Measurements from ENCODE around the gene DHX15. TPM values are rescaled to one million over a fixed set of nuclear protein-coding genes. Genes with fewer than 3 reads are reported as not detected.

DHX15 gene
- total RNA-seq = 48.0 TPM
- long read RNA-seq, transcript DHX15-201 (14 exons, 2,994 nt) = major isoform, 96 of 112 reads
- long read RNA-seq, partial matches to known transcripts = 10 of 112 reads
- long read RNA-seq, other reads (novel, unspliced or antisense) = 6 of 112 reads

DNA sequence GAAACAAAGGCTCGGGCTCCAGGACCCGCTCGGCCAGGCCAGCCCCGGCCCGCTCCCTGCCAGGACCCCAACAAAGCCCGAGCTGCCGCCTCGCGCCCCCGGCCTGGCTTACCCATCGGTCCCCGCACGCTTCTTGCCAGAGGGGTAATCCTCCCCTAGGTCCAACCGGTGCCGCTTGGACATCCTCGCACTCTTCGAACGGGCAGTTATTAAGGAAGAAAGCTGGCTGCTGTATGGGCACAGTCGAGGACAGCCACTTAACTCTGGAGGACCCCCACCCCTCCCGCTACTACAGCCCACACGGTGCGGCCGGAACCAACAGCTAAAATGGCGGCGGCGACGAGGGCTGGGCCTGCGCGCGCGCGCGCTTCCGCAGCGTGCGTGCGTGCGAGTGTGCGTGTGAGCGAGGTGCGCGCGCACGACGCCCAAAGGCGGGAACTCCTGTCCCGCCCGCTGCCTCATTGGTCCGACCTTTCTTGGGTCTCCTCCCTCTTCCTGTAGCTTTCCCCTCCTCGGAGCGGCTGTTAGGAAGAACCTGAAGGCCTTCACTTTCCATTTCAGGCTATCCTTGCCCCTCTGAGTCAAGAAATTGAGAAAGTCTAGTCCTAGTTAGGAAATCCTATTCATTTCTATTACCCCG, at the start of gene DHX15:
TSS of gene DHX15 (minus strand) at position 344 of the 640 bp plus-strand sequence. CDS start at position 183, 161 bp downstream.
- intact Hi-C loops (cut with DNase I) = no loop called here
- peak; percentile 98 for DNase-seq
- peak; percentile 97 for ATAC-seq (ENCODE audit: poor library complexity)

DNA sequence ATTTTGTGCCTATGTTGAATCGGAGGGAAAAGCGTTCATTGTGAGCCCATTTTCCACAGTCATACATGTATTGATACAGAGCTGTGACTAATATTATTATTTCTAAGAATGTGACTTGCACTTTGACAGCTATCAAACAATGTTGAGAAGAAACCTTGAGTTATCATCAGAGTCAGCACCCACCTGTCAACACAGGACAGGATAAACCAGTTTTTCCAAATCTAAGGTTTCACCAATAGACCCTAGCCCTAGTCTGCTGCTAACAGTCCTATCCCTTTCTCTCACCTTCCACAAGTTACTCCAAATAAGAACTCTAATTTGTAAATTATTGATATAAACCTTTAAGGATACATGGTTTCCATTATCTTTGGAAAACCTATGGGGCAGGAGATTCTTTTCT, 47.7 kb upstream of the DHX15 start:
- ATAC-seq (ENCODE audit: poor library complexity) (no peak), DNase-seq (no peak)
- intact Hi-C loops (cut with DNase I) = no loop called here

DNA sequence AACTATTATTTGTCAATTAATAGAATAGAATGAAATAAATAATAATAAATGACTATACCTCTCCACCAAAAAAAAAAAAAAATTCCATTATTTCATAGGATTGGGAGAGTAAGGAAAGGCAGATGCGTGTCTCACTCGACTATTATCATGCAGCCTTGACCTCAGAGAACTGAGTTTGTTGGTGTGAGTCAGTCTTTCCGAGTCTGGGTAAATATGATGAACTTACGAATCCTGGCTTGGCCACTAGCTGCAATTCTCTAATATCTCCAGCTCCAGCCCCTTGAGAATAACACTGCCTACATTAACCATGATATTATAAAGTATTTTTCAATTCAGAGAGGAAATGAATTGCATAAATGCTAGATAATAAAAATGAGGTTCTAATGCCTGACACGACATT, 46.6 kb upstream of the DHX15 start:
- intact Hi-C loops (cut with DNase I) = no loop called here
- ATAC-seq (ENCODE audit: poor library complexity) = peak; percentile 66
- DNase-seq = no peak

DNA sequence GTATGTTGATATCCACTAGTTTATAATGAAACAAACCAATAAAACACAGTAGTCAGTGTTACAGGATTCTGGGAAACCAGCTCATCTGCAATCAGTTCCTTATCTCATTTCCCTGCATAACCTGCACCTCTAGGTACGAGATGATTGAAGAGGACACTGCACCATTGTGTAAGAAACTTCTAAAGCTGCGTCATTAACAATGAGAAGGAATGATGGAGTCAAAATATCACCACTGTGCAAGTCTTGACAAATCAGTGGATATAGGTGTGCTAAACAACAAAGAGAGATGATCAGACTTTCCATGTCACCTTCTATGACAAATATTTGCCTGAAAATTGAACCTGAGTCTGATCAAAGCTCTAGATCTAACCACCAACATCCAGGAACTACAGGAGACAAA, 40.7 kb upstream of the DHX15 start:
- ATAC-seq (ENCODE audit: poor library complexity) (no peak), DNase-seq (no peak)
- intact Hi-C loops (cut with DNase I) = no loop called here

DNA sequence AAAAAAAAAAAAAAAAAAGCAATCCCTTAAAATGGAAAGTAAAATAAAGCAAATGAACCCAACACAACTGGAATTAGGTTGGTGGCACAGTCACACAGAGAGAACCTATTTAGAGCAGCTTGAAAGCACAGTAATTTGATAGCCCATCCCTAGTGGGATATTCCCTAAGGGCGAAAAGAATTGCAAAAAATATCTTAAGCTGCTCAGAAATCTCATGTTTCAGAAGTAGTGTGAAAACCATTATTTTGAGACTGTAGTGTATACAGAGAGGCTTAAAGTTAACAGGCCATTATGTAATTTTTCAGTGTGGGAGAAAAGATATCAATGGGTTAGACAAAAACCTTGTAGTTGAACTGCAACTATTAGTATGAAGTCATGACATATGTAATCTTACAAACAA, 40.0 kb upstream of the DHX15 start:
- ATAC-seq (ENCODE audit: poor library complexity) = no peak
- no peak for DNase-seq
- intact Hi-C loops (cut with DNase I) = no loop called here

DNA sequence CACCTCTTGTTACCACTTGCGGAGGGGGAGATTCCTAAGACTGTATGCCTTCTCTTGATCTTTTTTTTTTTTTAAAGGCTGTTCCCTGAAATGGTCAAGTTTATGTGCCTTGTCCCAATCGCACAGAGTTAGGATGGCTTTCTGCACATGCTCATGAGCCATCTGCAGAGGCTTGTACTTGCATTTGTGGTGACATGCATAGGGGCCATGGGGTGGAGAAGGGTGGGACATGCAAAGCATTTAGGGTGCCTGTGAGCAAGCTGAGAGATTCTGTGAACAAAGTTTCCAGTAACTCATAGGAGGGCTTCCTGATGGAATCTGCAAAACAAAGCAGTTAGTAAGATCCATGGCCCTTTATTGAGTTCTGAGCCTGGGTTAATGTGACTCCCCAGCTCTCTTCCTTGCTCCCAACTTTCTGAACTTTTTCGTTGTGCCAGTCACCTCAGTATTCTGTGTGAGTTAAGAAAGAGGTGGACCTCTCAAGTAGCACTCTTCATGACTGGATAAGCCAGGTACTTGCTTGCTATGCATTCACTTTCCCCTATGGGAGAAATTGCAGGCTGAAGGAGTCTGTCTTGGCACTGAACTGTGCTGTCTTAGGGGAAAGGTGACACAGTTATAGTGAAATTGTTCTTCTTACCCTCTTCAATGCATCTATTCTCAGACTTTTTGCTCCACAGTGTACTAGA, 37.9 kb upstream of the DHX15 start:
- intact Hi-C loops (cut with DNase I) = no loop called here
- DNase-seq (no peak), ATAC-seq (ENCODE audit: poor library complexity) (no peak)

DNA sequence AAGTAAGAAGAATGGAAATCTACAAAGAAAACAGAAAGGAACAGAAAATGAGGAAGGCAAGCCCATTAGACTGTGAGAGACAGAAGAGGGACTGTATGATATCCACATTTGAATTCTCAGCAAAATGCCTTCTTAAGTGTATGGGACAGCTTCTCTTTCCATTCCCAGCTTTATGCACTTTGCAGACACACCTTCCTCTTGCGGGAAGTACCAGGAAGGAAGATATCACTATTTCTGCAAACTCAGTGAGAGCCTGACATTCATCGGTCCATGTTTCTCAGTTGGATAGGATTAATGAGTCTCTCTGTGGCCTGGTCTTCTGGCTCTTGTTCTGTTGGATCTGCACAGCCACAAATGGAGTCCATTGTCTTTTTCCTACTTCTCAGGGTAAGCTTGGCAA, 31.6 kb upstream of the DHX15 start:
- ATAC-seq (ENCODE audit: poor library complexity) (no peak), DNase-seq (no peak)
- intact Hi-C loops (cut with DNase I) = no loop called here

DNA sequence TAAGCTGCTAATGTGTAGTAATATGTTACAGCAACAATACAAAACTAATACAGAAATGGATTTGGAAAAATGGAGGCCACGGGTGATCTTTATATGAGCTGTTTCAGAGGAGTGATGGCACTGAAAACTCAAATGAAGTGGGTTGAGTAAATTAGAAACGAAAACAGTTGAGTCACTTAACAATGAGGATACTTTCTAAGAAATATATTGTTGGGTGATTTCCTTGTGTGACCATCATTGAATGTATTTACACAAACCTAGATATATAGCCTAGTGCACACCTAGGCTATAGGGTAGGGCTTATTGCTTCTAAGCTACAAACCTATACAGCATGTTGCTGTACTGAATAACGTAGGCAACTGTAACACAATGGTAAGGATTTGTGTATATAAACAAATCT, 30.5 kb upstream of the DHX15 start:
- DNase-seq (no peak), ATAC-seq (ENCODE audit: poor library complexity) (no peak)
- intact Hi-C loops (cut with DNase I) = no loop called here

DNA sequence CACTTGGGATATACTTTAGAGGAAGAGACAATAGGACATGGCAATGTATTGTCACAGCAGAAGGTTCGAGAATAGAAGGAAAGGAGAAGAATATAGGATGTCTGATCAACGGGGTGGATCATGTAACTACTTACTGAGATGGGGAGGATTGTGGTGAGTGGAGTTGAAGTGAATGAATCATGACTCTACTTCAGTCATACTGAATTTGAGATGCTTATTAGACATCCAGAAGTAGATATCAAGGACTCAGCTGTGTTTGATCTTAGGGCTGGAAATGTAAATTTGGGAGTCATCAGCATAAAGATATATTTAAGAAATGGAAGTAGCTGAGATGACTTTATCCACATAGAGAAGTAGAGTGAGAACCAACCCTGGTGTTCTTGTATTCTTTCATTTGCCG, 29.1 kb upstream of the DHX15 start:
- intact Hi-C loops (cut with DNase I) = no loop called here
- DNase-seq = no peak
- ATAC-seq (ENCODE audit: poor library complexity) = no peak

DNA sequence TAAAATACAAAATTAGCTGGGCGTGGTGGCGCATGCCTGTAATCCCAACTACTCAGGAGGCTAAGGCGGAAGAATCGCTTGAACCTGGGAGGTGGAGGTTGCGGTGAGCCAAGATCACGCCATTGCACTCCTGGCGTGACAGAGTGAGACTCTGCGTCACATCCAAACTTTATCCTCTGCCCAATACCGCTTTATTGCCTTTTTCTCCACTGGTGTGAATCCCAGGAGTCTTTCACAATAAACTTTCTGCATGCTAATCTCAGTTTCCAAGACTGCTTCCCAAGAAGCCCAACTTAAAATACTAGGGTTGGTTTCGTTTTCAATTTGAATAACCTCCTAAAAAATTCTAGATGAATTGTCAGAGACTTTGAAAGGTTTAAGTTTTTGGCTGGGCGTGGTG, 27.2 kb upstream of the DHX15 start:
- DNase-seq (no peak), ATAC-seq (ENCODE audit: poor library complexity) (peak; percentile 66)
- intact Hi-C loops (cut with DNase I) = no loop called here

DNA sequence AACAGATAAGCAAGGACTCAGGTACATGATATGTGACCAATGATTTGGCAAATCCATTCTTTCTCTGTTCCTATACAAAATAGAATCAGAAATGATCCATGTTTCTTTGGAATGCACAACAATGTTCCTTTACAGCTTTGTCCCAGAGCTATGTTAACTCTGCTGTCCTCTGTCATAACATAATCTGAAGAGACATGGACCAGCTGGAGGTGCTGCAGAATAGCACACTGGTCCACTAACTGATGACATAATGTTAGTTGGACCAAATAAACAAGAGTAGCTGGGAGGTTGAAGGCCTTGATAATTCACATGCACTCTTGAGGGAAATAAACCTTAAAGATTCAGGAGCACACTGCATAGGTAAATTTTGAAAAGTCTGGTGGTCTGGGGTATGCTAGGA, 23.0 kb upstream of the DHX15 start:
- no peak for DNase-seq
- ATAC-seq (ENCODE audit: poor library complexity) = peak; percentile 70
- intact Hi-C loops (cut with DNase I) = no loop called here

DNA sequence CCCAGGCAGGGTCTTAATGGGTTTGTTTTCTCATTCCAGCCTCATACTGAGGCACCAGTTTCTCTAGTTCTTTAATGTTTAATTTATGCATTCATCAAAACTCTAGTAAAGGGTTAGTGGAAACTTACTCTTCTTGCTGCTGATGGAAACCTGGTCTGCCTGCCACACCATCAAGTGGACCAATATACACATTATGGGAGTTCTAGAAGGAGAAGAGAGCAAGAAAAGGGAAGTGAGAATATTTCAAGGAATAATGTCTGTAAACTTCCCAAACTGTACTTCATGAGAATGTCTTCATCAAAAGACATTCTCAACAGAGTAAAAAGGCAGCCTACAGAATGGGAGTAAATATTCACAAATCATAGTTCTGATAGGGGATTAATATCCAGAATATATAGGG, 20.9 kb upstream of the DHX15 start:
- intact Hi-C loops (cut with DNase I) = no loop called here
- no peak for ATAC-seq (ENCODE audit: poor library complexity)

DNA sequence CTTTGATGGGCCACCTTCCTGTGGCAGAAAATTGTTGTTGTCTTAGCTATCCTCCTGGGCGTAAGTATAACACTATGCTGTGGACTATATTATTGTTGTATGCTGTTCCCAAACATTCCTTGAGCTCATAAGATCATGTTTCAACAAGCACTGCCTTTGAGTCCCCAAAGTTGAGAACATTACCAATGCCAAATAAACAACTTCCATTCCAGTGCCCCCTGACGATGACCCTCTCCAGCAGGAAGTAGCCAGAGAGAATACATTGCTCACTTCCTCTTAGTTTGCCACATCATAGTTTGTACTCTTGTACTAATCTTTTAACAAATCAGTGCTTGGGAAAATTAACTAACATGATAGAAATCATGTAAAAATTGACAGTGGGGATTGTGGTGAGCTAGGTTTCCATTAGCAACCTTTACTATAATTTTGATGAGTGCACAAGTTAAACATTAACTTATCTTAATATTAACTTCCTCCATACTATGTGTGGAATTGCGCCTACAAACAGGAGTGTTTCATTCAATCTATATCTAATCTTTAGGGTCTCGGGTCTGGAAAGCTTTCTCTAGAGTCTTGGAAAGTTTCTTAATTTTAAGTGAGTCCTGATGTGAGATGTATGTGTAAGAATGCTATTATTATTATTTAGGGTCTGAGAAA, 20.3 kb upstream of the DHX15 start:
- intact Hi-C loops (cut with DNase I) = no loop called here
- ATAC-seq (ENCODE audit: poor library complexity) = no peak
- no peak for DNase-seq

More for the DNA sequence above, 20.9 kb upstream of the DHX15 start:
- no peak for DNase-seq

DNA sequence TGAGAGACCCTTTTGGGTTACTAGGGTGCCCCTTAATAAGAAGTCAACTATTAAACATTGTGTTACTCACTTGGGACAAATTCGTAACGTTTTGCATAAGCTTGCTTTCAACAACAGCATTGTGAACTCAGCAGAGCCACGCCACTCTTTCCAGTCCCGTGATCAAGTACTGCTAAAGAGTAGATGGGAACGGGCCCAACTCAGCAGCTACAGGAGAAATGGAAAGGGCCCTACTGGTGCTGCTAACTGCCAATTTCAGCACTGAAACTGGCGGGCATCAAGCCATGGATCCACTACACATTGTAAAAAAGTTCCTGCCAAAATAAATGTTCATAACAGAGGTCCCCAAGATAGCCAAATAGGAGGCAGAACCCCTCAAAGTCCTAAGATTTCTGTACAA, 19.0 kb upstream of the DHX15 start:
- intact Hi-C loops (cut with DNase I) = no loop called here
- DNase-seq (peak; percentile 52), ATAC-seq (ENCODE audit: poor library complexity) (peak; percentile 89)

DNA sequence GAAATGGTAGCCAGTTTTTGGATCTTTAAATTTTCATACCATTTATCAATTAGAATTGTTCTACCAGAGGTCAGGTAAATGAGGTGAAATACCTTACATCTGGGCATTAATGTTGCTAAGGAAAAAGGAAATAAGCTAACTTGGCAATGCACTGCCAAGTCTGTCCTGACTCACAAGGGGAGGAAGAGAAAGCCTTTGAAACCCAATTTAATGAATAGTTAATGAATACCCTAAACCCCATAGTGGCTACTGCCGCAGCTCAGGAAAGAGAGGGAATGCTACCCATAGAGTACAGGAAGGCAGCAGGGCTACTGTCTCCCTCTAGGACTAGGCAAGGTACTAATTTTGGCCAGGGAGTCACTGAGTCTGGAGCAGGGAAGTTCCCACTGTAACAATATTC, 16.8 kb upstream of the DHX15 start:
- no peak for ATAC-seq (ENCODE audit: poor library complexity)
- intact Hi-C loops (cut with DNase I) = no loop called here

DNA sequence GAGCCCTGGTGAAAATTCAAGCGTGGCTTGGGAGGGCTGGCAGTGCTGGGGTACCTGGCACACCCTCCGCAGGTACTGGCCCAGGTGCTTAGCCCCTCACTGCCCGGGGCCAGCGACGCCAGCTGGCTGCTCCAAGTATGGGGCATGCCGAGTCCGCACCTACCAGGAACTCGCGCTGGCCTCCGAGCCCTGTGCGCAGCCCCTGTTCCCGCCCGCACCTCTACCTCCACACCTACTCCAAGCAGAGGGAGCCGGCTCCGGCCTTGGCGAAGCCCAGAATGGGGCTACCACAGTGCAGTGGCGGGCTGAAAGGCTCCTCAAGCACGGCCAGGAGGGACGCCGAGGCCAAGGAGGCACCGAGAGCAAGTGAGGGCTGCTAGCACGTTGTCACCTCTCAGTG, 14.9 kb upstream of the DHX15 start:
- intact Hi-C loops (cut with DNase I) = no loop called here
- no peak for DNase-seq
- no peak for ATAC-seq (ENCODE audit: poor library complexity)

More for the DNA sequence above, 16.8 kb upstream of the DHX15 start:
- DNase-seq = no peak

DNA sequence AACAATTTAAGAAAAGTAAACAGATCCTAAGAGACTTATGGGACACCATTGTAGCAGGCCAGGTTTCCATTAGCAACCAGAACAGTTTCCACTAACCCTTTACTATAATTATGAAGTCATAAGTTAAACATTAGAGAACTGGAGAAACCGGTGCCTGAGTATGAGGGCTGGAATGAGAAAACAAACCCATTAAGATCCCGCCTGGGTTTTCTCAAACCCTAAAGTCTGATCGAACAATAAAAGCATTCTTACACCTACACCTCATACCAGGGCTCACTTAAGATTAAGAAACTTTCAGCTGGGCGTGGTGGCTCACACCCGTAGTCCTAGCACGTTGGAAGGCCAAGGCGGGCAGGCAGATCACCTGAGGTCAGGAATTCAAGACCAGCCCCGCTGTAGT, 13.7 kb upstream of the DHX15 start:
- intact Hi-C loops (cut with DNase I) = no loop called here
- no peak for DNase-seq

DNA sequence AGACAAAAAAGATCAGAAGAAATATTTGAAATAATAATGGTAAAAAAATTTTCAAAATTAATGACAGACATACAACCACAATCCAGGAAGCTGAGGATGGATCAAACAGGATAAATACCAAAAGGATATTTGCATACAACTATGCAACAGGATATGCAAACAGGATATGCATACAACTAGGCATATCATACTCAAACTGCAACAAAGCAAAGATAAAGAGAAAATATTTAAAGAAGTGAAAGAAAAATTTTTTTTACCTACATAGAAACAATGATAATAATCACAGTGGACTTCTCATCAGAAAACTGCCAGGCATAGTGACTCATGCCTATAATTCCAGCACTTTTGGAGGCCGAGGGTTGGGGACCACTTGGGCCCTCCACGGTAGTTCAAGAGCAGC, 11.3 kb upstream of the DHX15 start:
- ATAC-seq (ENCODE audit: poor library complexity) = no peak
- DNase-seq = no peak
- intact Hi-C loops (cut with DNase I) = no loop called here

More for the DNA sequence above, 13.7 kb upstream of the DHX15 start:
- no peak for ATAC-seq (ENCODE audit: poor library complexity)

DNA sequence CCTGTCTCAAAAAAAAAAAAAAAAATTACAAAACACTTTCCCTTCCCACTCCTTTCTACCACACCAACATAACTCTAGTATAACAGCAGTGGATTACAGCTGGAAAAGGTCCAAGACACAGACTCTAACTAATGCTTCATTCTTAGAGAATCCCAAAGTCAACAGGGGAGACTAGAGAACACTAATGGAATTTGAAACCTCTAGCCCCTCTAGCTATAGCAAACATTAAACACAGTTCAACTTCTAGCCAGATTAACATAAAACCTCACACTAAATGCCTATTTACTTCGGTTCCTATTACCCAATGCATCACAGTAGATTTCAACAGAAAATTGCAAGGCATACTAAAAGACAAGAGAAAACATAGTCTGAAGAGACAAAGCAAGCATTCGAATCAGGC, 10.5 kb upstream of the DHX15 start:
- no peak for DNase-seq
- no peak for ATAC-seq (ENCODE audit: poor library complexity)
- intact Hi-C loops (cut with DNase I) = no loop called here

DNA sequence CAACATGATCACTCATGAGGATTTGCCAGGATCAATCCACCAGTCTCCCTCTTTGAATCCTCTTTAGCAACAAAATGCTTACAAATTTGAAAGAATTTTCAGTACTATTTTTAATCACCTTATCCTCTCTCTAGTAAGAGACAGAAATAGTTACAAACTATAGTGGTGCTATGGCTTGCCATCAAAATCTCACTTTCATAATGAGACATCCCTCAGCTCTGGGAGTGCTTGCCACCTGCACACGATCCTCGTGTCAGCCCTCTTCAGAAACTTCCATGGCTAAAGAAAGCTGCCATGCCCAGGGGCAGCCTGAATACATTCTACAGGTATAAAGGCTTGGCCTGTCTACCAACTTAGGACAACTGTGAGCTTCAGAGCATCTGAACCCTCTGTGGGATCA, 5.1 kb upstream of the DHX15 start:
- DNase-seq = no peak
- ATAC-seq (ENCODE audit: poor library complexity) = peak; percentile 28
- intact Hi-C loops (cut with DNase I) = no loop called here
